Body of pancreas (tissue), 4 donors: ENCODE results near the gene CTNNBIP1. TPM values are rescaled to one million over a fixed set of nuclear protein-coding genes. Genes with fewer than 3 reads are reported as not detected.
A peak's percentile ranks its signal among the peaks of the same experiment; 100 is the strongest.

Experiments
- ATAC-seq: fragments of 150-250 bp; one replicate; pipeline ENCODE4 v1.9.1; 2016
- DNase-seq, 4 donors: peaks; one replicate each; pipeline ENCODE4 v3.0.0-alpha.2; 2019
- H3K27ac ChIP-seq, 4 donors: fragments of 200-600 bp; sonication (generic); 1 replicate in 3 of 4; 2 replicates in 1 of 4; pipeline versions ENCODE4 v1.5.1 to v1.6.1; 2016 to 2019; ENCODE audit warnings: mild to moderate bottlenecking in 1 of 4, mixed read lengths in 1 of 4, moderate library complexity in 1 of 4
- H3K27me3 ChIP-seq, 2 donors: fragments of 200-600 bp; sonication (generic); one replicate each; pipeline ENCODE4 v1.6.0; 2016; ENCODE audit warnings: mild to moderate bottlenecking in 1 of 2
- H3K36me3 ChIP-seq, 2 donors: fragments of 200-600 bp; sonication (generic); replicated peaks in 1 of 2; 2 replicates each; pipeline ENCODE4 v1.5.1; 2016; ENCODE audit warnings: low read depth in 2 of 2; ENCODE audit not compliant: insufficient read depth in 1 of 2
- H3K4me1 ChIP-seq: fragments of 200-600 bp; sonication (generic); one replicate; pipeline ENCODE4 v1.6.0; 2016
- H3K4me3 ChIP-seq, 2 donors: fragments of 200-600 bp; sonication (generic); 1 replicate in 1 of 2; 2 replicates in 1 of 2; pipeline ENCODE4 v1.5.1; 2016 to 2019
- H3K9me3 ChIP-seq, 3 donors: fragments of 200-600 bp; sonication (generic); 1 replicate in 2 of 3; 2 replicates in 1 of 3; pipeline ENCODE4 v1.5.1; 2016
- CTCF ChIP-seq, 7 experiments: fragments of 450-650 bp in 4 of 7; fragments of 200-600 bp in 3 of 7; sonication (generic) in 3 of 7; IDR thresholded peaks; one replicate each; pipeline ENCODE4 v1.5.1; 2016 to 2019; ENCODE audit warnings: antibody characterized with exemption in 7 of 7
- POLR2A ChIP-seq, 3 donors: fragments of 450-650 bp; IDR thresholded peaks; one replicate each; pipeline ENCODE4 v1.6.1; 2016; ENCODE audit warnings: antibody characterized with exemption in 3 of 3, mild to moderate bottlenecking in 2 of 3
- WGBS, 2 donors: methylation state at CpG; one replicate each; pipeline ENCODE4 v1.1.5; 2017; 5-methylcytosine and 5-hydroxymethylcytosine counted together
- intact Hi-C: fragments of 100-400 bp; cut with DNase I; formaldehyde crosslinking; loops from one replicate; pipeline ENCODE4 v1.15.1; 2023
- total RNA-seq, 2 donors: library from RNA; depleted of rRNA; stranded (reverse); fragments of >200 nt; gene quantifications; one replicate each; pipeline ENCODE4 v1.1.0, GENCODE V29; 2016

The CTNNBIP1 gene
- total RNA-seq, 2 donors from 2014 or later: 20.1 to 24.6 TPM

GRCh38 chr1:9912264-9912936, 2.3 kb upstream of the CTNNBIP1 start:
- WGBS, 2 donors: 69 to 81% methylated on average over 12 of the region's 12 CpGs
- peaks cover 29% of the 10 kb centered on the region for H3K4me1 ChIP-seq
- H3K27me3 ChIP-seq: no peaks in the 10 kb centered on the region
- ATAC-seq (no peak), DNase-seq (no peak)
- H3K27ac ChIP-seq: peak overlapping the region in 2 of 4 donors; percentile 97 to 99
- H3K36me3 ChIP-seq: no peaks in the 10 kb centered on the region
- H3K4me3 ChIP-seq: no peak overlapping the region
- TF ChIP-seq POLR2A (IDR thresholded peaks at IDR 0.05) (no peak), CTCF (IDR thresholded peaks at IDR 0.05) (no peak)
- intact Hi-C loops: no loop called here
- H3K9me3 ChIP-seq: no peaks in the 10 kb centered on the region

- DNase-seq (peak; percentile 100), ATAC-seq (peak; percentile 94)
- Histone ChIP-seq H3K27me3 (no peaks in the 10 kb centered on the region), H3K36me3 (no peaks in the 10 kb centered on the region), H3K4me1 (peaks cover 29% of the 10 kb centered on the region), H3K27ac (peak overlapping the region; percentile 88 to 99 (median 96)), H3K9me3 (no peaks in the 10 kb centered on the region), H3K4me3 (peak overlapping the region; percentile 3 to 27)
- TF ChIP-seq POLR2A (IDR thresholded peaks at IDR 0.05): peak; percentile 75 to 96 (median 96)
- TF ChIP-seq CTCF (IDR thresholded peaks at IDR 0.05): peak in 1 of 7 experiments; percentile 4
- intact Hi-C loops: no loop called here
- 0% methylated on average over 29 to 32 of the region's 45 CpGs for WGBS, 2 donors
Observed at GRCh38 chr1:9910423-9911178, 532 bp upstream of the CTNNBIP1 start.

- H3K4me3 ChIP-seq: peak overlapping the region; percentile 90 to 94
- TF ChIP-seq POLR2A (IDR thresholded peaks at IDR 0.05) (peak in 1 of 3 donors; percentile 25), CTCF (IDR thresholded peaks at IDR 0.05) (no peak)
- intact Hi-C loops: no loop called here
- no peak for ATAC-seq
- H3K36me3 ChIP-seq: no peaks in the 10 kb centered on the region
- 0 to 1% methylated on average over 18 to 47 of the region's 47 CpGs for WGBS, 2 donors
- peak overlapping the region; percentile 52 to 86 (median 70) for H3K27ac ChIP-seq
- DNase-seq: peak; percentile 27 to 46 (median 37)
- peaks cover 26% of the 10 kb centered on the region for H3K4me1 ChIP-seq
- H3K27me3 ChIP-seq: no peaks in the 10 kb centered on the region
- no peaks in the 10 kb centered on the region for H3K9me3 ChIP-seq
Observed at GRCh38 chr1:9909234-9910046, 629 bp downstream of the CTNNBIP1 start.

GRCh38 chr1:9908871-9909233, 1.2 kb downstream of the CTNNBIP1 start:
- peaks cover 21% of the 10 kb centered on the region for H3K4me1 ChIP-seq
- WGBS, 2 donors: 30% methylated on average over 4 of the region's 4 CpGs

More at GRCh38 chr1:9908871-9909233, 1.2 kb downstream of the CTNNBIP1 start:
- H3K9me3 ChIP-seq: no peaks in the 10 kb centered on the region
- H3K4me3 ChIP-seq: peak overlapping the region in 1 of 2 donors; percentile 90
- TF ChIP-seq CTCF (IDR thresholded peaks at IDR 0.05) (no peak), POLR2A (IDR thresholded peaks at IDR 0.05) (no peak)
- intact Hi-C loops: no loop called here
- no peak for ATAC-seq
- no peak for DNase-seq
- H3K27ac ChIP-seq: peak overlapping the region in 3 of 4 donors; percentile 66 to 86 (median 75)
- no peaks in the 10 kb centered on the region for H3K27me3 ChIP-seq
- no peaks in the 10 kb centered on the region for H3K36me3 ChIP-seq
